HG03280 (cell line): Measurements from ENCODE around the gene EDEM3.
"Not testable (repeated sequence)": the region's sequence is repeated elsewhere in the genome, so short reads cannot be mapped to it uniquely, and the experiment has no call there.

ENCODE experiments used
- ATAC-seq: cut with Tn5 transposase; IDR thresholded peaks from one replicate; pipeline ENCODE4 v1.9.1; 2021; ENCODE audit warnings: mild to moderate bottlenecking, moderate library complexity; ENCODE audit not compliant: unreplicated experiment

The EDEM3 gene

GRCh38 chr1:184740344-184740743 is 14.3 kb downstream of the EDEM3 start:
- no peak for ATAC-seq

- ATAC-seq: no peak
Observed at GRCh38 chr1:184739796-184740195, 14.9 kb downstream of the EDEM3 start.

- ATAC-seq: no peak
Observed at GRCh38 chr1:184739070-184739469, 15.6 kb downstream of the EDEM3 start.

GRCh38 chr1:184734980-184735379 is 19.7 kb downstream of the EDEM3 start:
- ATAC-seq: no peak

GRCh38 chr1:184724843-184725242 is 29.8 kb downstream of the EDEM3 start:
- ATAC-seq: no peak

DNA sequence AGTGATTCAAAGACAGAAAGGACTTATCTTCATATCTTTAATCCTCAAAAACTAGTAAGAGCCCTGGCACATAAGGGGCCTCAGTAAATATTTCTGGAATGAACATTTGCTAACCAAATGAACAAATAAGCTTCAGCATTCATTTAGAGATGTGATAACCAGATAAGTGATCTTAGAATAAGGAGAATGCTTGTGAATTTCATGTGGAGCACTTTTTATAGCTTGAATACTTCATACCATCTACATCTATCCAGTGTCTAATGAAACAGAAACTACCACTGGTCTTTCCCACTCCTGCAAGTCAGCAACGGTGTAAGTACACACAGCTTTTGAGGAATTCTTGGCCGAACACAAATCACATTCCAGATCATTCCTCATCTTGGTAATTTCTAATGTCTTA is 38.5 kb downstream of the EDEM3 start:
- ATAC-seq: no peak

DNA sequence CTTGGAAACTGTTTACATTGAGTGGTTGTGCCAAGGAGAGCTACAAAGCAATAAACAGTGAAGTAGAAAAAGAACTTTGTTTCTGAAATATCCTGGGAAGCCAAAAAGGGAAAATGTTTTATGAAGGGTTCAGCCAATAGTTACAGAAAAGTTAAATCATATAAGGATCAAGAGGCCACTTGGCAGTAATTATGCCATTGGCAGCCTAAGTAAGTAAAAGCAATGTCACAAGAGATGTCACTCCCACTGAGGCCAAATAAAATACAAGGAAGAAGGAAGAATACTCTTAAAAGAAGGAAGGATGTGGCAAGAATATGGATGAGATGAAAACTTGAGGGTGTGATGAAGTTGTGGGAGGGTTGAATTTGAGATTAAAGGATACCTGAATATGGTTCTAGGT is 45.2 kb downstream of the EDEM3 start:
- ATAC-seq: no peak

GRCh38 chr1:184708084-184708676 is 46.5 kb downstream of the EDEM3 start:
- ATAC-seq: no peak

GRCh38 chr1:184705271-184705670 is 49.4 kb downstream of the EDEM3 start:
- ATAC-seq: no peak

GRCh38 chr1:184701816-184702215 is 52.8 kb downstream of the EDEM3 start:
- no peak for ATAC-seq

DNA sequence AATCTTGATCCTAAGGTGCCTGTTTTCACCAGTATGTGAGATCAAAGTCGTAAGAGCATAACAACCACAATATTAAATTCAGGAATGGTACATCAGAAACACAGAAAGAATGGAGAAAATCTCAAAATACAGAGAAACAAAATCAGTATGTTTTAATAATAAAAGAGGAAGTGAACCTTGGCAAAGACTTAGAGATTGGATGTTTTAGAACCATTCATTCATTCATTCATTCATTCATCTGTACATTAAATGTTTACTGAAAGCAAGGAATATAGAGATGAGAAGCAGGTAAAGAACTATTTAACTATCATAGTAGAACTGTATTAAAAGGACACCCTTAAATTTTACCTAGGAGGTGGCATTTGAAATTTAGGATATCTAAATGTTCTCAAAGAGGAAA is 55.7 kb downstream of the EDEM3 start:
- ATAC-seq: no peak

DNA sequence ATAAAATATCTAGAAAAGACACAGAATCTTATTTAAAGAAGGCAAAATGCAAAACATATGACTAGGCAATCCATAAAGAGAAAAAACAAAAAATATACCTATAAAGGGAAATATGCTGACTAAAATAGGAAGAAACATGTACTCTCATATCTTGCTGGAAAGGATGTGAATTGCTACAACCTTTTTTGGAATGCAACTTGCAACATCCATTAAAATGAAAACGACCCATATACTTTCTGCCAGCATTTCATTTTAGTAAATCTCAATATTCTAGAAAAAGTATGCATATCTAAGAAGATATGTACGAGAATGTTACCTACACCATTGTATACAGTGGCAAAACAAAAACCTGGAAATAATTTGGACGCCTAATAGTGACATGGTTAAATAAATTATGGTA is 56.6 kb downstream of the EDEM3 start:
- ATAC-seq: no peak

GRCh38 chr1:184696403-184696802 is 58.3 kb downstream of the EDEM3 start:
- no peak for ATAC-seq

DNA sequence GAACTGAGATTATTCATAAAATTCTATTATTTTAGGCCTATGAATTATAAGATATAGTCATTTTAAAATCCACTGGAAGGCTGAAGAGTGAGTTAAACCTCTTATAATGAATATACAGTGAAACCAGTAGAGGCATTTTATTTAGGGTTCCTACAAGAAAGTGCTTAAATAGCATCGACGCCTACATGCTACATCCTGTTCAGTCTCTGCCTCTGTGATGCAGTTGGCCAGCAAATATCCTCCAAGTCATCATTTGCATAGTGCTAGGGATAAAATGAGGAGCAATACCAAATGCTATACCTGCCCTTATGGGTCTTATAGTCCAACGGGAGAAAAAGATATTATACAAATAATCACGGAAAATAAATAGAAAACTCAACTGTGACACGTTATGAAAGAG is 59.6 kb downstream of the EDEM3 start:
- ATAC-seq: no peak

DNA sequence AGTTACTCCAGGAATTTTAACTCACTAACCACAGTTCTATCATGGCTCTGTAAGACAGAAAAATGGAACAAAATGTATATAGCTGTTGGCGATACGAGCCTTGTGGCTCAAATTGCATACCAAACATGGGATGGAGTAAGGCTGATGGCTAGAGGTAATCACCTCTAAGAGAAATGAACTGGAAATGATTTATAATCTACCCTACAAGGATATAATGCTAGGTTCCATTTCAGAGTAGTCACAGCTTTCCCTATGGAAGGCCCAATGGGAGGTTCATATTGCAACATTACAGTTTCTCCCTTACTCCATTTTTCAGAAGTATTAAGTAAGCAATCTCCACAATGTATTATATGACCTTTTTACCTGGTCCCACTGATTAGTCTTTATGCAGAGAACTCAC is 61.6 kb downstream of the EDEM3 start:
- no peak for ATAC-seq

- no peak for ATAC-seq
Observed at GRCh38 chr1:184691719-184692324, 62.8 kb downstream of the EDEM3 start.

GRCh38 chr1:184686540-184686939 is 68.1 kb downstream of the EDEM3 start:
- no peak for ATAC-seq

DNA sequence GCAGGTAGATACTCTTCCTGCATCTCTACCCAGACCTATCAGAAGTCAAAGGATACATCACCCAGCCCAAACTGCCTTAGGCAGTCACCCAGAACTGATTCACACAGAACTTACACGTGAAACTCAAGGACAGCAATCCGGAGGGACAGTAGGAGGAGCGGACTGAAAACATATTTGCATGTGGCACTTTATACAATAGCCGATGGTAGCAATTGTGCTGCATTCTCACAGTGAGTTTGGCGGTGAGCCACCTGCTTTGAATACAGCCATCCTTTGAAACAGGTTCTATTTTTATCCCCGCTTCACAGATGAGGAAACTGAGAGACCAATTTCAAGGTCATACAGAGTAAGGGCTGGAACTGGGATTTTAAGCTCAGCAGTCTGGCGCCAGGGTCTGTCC is 69.5 kb downstream of the EDEM3 start:
- peak; percentile 78 for ATAC-seq

DNA sequence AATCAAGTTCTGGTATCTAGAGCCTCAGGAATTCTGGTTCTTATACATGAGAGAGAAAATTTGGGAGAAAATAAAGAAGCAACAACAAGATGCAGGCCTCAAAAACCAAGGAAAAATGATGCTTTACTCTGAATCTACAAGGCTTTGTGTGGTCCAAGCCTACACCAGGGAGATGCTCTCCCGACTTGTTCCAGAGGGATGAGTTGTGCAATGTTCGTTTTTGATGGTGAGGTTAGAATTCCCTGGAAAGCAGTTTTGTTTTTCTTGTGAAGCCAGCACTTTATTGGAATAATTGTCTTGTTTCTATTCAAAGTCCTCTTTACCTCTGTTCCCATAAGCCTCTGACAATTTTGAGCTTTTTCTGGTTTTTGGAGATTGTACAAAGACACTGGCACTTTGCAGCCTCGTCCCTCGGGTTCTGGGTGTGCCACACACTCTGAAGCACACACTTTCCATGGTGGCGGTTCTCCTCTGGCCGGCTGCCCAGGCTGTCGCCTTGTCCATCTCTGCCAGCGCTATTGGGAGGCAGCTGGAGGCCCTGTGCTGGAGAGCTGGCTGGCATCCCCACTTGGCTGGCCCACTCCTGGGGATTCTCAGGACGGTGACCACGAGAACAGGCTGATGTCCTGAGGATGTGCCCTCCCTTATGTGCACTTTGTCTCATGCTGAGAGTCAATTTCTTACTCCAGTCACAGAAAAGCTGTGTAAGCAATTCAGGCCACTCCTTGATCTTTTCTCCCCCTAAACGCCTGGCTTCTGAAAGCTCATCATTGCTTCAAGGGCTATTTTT is 70.2 kb downstream of the EDEM3 start:
- peak; percentile 33 for ATAC-seq

DNA sequence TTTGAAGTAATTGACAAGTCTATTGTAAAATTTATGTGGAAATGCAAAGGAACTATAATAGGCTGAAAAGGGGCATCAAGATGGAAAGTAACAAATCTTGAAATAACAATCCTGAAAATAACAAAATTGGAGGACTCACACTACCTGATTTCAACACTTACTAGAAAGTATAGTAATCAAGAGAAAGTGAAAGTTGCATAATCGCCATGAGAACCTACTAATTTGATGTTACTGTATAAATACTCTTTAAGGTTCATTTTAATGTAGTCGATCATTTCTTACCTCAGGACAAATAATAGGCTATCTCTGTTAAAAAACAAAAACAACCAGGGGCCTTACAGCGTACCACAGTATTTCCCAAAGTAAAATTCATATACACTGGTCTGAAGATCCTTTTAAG is 71.7 kb downstream of the EDEM3 start:
- no peak for ATAC-seq

DNA sequence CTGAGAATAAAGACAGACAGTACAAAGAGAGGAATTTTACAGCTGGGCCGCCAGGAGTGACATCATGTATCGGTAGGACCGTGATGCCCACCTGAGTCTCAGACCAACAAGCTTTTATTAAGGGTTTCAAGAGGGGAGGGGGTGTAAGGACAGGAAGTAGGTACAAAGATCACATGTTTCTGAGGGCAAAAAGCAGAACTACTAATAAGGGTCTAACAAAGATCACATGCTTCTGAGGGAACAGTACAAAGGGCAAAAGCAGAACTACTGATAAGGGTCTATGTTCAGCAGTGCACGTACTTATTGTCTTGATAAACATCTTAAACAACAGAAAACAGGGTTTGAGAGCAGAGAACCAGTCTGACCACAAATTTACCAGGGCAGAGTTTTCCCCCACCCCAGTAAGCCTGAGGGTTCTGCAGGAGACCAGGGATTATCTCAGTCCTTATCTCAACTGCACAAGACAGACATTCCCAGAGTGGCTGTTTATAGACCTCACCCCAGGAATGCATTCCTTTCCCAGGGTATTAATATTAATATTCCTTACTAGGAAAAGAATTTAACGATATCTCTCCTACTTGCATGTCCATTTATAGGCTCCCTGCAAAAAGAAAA is 73.9 kb downstream of the EDEM3 start:
- ATAC-seq: not testable (repeated sequence)

GRCh38 chr1:184679472-184679871 is 75.2 kb downstream of the EDEM3 start:
- not testable (repeated sequence) for ATAC-seq
